T-helper 2 cell treated with Interferon-gamma antibody and Interleukin-4, amounts not matched to agents 100 ng/mL and 5 ng/mL, for 36 hours (primary cell): Measurements from ENCODE around the gene CYP4B1. TPM values are rescaled to one million over a fixed set of nuclear protein-coding genes. Genes with fewer than 3 reads are reported as not detected.

Experiments
- intact Hi-C: fragments of 100-400 bp; cut with micrococcal nuclease; formaldehyde crosslinking; loops from one replicate; pipeline ENCODE4 v1.15.1; 2023
- total RNA-seq: library from RNA; stranded (reverse); gene quantifications from 2 replicates; pipeline ENCODE4 v1.2.3, GENCODE V29; 2022

Gene CYP4B1
- total RNA-seq, 1 donor from 2014 or later = not detected

DNA sequence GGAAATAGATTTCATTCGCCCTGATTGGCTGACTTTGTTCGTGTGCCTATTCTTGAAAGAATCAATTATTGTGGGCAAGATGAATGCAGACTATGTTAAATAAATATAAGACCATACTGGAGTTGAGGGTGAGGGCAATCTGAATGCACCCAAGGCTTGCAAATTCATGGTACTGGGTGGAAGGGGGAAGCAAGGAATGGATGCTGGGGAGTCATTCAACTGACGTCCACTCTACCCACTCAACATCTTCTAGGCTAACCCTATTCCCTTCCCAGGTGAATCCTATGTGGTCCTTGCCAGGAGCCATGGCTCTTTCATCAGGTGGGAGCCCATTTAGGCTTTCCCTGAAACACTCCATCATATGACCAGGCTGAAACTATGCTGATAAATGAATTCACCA, 5.7 kb upstream of the CYP4B1 start:
- intact Hi-C loops = no loop called here

- intact Hi-C loops = no loop called here
Observed at GRCh38 chr1:46797696-46798470, 963 bp upstream of the CYP4B1 start.

DNA sequence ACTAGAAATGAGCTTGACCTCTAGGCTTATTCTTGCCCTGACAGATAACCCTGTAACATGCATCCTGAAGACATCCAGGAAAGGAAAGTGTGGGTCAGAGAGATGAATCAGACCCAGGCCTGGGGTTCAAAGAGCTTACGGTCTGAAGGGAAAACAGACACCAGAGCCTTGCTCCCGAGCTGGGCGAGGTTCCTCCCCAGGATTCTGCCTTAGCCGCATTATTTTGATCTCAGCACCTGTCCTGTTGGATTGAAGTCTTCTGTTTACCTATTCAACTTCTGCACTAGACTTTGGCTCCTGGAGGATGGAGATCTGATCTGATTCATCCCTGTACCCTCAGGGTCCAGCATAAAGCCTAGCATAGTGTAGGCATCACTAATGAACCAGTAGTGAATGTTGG, 1.9 kb downstream of the CYP4B1 start:
- intact Hi-C loops = no loop called here

GRCh38 chr1:46801323-46802055, 2.6 kb downstream of the CYP4B1 start:
- intact Hi-C loops = no loop called here

DNA sequence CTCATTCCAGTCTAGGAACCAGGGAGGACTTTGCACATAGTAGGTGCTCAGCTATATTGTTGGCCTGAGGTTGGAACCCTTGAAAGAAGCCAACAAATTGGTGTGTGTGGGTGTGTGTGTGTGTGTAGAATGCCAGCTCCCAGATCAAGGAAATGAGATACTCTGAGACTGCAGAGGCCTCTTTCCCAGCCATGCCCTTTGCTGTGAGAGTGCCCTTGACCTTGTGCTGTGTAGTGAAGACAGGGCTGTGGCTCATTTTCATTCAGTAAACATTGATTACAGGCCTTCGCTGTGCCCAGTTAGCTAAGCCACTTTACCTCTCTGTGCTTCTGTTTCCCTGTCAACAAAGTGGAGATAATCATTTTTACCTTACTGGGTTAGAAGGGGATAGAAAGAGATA, 3.2 kb downstream of the CYP4B1 start:
- intact Hi-C loops = no loop called here

DNA sequence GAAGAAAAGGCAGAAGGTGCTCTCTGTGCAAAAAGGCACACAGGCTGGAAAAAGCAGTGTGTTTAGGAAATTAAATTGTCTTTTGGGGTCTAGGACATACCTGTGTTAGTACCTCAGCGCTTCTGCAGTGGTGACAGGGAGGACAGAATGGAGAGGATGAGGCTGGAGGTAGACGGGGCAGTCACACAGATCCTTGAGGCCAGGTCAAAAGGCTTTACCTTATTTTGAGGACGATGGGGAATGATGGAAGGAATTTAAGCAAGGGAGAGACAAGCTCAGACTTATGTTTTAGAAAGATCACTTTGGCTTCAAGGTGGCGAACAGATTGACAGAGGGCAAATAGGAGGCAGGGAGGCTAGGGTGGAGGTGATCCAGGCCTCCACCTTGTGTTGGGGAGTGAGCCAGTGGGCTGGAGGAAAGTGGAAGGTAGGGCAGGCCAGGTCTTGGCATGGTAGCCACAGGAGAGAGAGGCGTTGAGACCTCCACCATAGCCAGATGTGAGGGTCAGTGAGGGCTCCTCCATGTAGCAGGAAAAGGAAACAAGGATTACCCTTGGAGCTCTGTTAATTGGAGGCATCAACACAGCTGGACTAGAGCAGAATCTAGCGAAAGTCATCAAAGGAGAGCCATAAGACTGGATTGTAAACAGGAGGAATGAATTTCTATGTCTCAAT, 4.2 kb downstream of the CYP4B1 start:
- intact Hi-C loops = no loop called here

DNA sequence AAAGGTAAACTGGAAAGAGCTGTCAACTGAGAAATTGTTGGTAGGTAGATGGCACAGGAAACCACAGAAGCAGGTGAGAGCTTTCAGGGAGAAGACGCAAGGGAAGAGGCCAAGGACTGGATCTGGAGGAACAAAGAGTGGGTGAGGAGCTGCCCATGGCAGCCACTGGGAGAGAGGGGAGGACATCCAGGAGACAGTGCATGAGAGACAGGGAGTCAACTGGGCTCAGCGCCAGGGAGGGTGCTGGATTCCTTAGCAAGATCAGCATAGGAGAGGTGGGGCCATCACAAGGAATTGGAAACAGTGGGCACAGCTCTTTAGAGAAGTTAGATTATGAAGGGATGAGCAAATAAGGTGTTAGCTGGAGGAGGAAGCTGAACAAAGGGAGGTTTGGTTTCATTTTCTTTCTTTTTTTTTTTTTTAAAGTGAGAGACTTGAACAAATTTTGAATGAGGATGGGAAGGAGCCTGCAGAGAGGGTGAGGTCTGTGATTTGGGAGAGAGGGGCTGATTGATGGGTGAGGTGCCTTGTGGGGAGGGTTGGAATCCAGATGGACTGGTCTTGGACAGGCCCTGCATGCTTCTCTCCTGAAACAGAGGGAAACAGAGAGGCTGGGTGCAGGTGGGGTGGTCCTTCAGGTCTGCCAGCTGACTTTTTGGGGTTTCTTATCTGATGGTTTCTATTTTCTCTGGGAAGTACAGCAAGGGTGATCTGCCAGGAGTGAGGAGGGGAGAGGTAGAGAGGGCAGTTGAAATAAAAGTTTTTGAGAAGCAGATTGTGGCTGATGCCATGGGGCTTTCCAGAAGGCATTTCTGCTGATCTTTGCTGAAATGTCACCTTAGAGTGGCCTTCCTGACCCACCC, 5.4 kb downstream of the CYP4B1 start:
- intact Hi-C loops = no loop called here

- intact Hi-C loops = no loop called here
Observed at GRCh38 chr1:46804926-46805325, 6.1 kb downstream of the CYP4B1 start.

GRCh38 chr1:46805755-46806154, 6.9 kb downstream of the CYP4B1 start:
- intact Hi-C loops = no loop called here

DNA sequence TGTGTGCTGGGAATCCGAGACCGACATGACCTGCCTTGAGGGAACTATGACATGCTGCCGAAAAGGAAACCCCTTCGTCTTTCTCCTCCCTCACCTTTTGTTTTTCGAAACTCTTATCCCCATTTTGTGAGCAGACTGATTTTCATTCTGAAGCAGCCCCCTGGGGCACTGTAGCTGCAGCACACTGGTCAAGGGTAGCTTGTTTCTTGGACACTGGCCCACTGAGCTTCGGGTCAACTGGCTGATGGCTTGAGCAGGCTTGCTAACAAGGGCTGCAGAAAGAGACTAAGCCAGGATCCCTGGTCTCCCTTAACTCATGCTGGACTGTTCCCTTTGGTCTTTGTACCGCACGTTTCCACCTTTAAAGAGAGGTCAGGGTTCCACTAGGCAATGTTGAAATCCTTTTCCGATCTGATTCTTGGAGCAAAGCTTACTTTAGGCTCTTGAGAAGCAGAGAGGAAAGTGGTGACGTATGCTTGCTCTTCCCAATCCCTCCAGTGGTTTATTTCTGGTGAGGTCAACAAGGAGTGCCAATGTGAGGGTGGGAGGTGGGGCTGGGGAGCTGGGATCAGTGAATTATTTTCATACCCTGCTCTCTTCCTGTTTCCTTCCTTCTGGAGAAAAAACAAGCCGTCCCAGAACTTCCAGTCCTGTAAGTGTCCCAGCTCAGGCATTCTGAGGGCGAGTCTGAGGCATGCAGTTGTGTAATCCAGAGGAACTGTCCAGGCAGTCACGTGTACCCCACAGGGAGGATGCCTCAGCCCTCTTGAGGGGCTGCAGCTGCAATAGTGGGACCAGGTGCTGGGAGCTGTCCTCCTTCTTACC, 7.6 kb downstream of the CYP4B1 start:
- intact Hi-C loops = no loop called here

- intact Hi-C loops = no loop called here
Observed at GRCh38 chr1:46807046-46807972, 8.5 kb downstream of the CYP4B1 start.

- intact Hi-C loops = no loop called here
Observed at GRCh38 chr1:46809071-46809470, 10.2 kb downstream of the CYP4B1 start.

DNA sequence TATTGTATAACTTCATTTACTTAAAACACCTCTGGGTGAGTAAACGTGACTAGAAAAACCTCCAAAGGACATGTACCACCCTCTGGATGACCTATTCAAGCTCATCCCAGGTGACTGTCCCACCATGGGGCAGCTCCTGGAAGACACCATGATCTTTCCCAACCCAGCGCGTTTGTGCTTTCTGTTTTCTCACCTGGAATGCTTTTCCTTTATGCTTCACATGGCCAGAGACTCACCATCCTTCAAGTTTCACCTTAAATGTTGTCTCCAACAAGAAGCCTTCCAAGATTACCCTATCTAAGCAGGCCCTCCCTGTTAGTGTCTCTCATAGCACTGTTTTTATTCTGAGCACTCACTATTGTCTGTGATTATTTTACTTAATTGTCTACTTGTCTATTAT, 11.1 kb downstream of the CYP4B1 start:
- intact Hi-C loops = no loop called here

- intact Hi-C loops = no loop called here
Observed at GRCh38 chr1:46810596-46810995, 11.8 kb downstream of the CYP4B1 start.

DNA sequence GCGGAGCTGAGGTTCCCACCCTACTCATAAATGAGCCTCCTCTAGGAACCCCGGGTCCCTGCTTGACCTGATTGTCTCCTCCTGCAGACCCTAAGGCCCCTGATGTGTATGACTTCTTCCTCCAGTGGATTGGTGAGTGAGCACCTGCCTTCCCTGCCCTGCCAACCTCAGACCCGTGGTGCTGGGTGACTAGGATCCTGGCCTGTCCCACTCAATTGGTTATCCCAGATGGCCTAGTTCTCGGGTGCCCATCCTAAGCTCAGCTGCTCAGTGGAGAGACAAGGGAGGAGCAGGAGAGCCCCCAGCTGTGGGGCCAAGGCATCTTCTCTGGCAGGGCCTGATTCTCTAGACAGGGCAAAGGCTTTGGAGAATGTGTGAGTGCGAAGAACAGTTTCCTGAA, 12.2 kb downstream of the CYP4B1 start:
- intact Hi-C loops = no loop called here

GRCh38 chr1:46812065-46812963, 13.5 kb downstream of the CYP4B1 start:
- intact Hi-C loops = no loop called here

DNA sequence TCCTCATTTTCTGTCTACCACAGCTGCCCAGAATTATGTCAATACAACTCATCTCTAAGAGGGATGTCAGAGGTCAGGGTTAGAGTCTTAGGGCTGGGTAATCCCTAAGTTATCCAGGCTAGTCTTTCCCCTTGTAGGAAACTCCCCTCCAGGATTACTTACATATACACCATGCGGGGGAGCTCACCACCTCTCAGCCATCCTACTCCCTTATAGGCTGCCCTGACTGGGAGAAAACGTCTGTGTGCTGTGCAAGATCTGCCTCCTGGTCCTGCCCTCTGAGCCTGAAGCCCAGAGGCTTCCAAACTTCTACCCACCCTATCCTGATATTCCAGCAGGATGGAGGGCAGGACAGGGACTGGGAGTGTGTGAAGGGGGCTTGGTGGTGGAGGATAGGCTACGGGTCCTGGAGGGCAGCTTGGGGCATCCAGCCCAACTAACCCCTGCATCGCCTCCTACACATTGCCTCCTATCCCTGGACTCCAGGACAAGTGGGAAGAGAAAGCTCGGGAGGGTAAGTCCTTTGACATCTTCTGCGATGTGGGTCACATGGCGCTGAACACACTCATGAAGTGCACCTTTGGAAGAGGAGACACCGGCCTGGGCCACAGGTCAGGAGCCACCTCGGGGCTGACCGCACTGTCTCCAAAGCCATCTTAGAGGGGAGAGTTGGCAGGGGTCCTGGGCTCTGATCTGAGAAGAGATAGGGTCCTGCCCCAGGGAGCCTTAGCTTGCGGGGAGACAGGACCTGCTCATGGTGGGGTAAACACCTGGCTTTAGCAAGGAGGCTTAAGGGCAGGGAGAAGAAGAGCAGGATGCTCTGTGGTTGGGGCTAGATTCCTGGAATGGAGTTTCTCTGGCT, 14.4 kb downstream of the CYP4B1 start:
- intact Hi-C loops = no loop called here
